HG03521 (cell line): ENCODE results near the gene SPINK6.

Experiments
- ATAC-seq: cut with Tn5 transposase; IDR thresholded peaks from one replicate; pipeline ENCODE4 v1.9.1; 2021; ENCODE audit warnings: mild to moderate bottlenecking, moderate library complexity; ENCODE audit not compliant: unreplicated experiment

Gene SPINK6

GRCh38 chr5:148221508-148221907 is 18.7 kb downstream of the SPINK6 start:
- ATAC-seq: no peak

GRCh38 chr5:148224117-148224742 is 21.4 kb downstream of the SPINK6 start:
- no peak for ATAC-seq

- no peak for ATAC-seq
Measured at GRCh38 chr5:148228392-148228984, 25.6 kb downstream of the SPINK6 start.

GRCh38 chr5:148229840-148230239 is 27.0 kb downstream of the SPINK6 start:
- ATAC-seq: no peak

- no peak for ATAC-seq
Measured at GRCh38 chr5:148230240-148230639, 27.4 kb downstream of the SPINK6 start.

- no peak for ATAC-seq
Measured at GRCh38 chr5:148237785-148238417, 35.1 kb downstream of the SPINK6 start.

GRCh38 chr5:148238418-148238794 is 35.6 kb downstream of the SPINK6 start, which contains the start of gene MARCOL:
Gene MARCOL (plus strand): TSS chr5:148238525. CDS start chr5:148238598, 73 bp downstream.
- ATAC-seq: no peak

GRCh38 chr5:148248894-148249293 is 46.1 kb downstream of the SPINK6 start:
- ATAC-seq: no peak

- no peak for ATAC-seq
Measured at GRCh38 chr5:148255456-148255855, 52.6 kb downstream of the SPINK6 start.

GRCh38 chr5:148259288-148259687 is 56.4 kb downstream of the SPINK6 start:
- no peak for ATAC-seq

GRCh38 chr5:148261221-148261620 is 58.4 kb downstream of the SPINK6 start:
- ATAC-seq: no peak
